NCI-H2227 (cell line): ENCODE measurements around the gene RNFT2.

ENCODE experiments used
- DNase-seq: peaks from one replicate; lab custom pipeline; 2025; ENCODE audit not compliant: unreplicated experiment; lab: John Stamatoyannopoulos, UW

Gene RNFT2

GRCh38 chr12:116832353-116832752, 94.2 kb downstream of the RNFT2 start:
- no peak for DNase-seq

GRCh38 chr12:116833474-116833873, 95.4 kb downstream of the RNFT2 start:
- no peak for DNase-seq

GRCh38 chr12:116835484-116835883, 97.4 kb downstream of the RNFT2 start:
- DNase-seq, result no peak

- DNase-seq, result no peak
Measured at GRCh38 chr12:116837097-116837496, 99.0 kb downstream of the RNFT2 start.

GRCh38 chr12:116838365-116838764, 100.2 kb downstream of the RNFT2 start:
- no peak for DNase-seq

- no peak for DNase-seq
Measured at GRCh38 chr12:116839287-116839830, 101.2 kb downstream of the RNFT2 start.

GRCh38 chr12:116843085-116843484, 105.0 kb downstream of the RNFT2 start:
- DNase-seq, result no peak

GRCh38 chr12:116849216-116849615, 111.1 kb downstream of the RNFT2 start:
- no peak for DNase-seq

- peak; percentile 56 for DNase-seq
Measured at GRCh38 chr12:116852303-116852702, 114.2 kb downstream of the RNFT2 start.

- DNase-seq, result no peak
Measured at GRCh38 chr12:116853507-116853906, 115.4 kb downstream of the RNFT2 start.

- no peak for DNase-seq
Measured at GRCh38 chr12:116855744-116856470, 117.8 kb downstream of the RNFT2 start.

- peak; percentile 57 for DNase-seq
Measured at GRCh38 chr12:116856729-116857128, 118.6 kb downstream of the RNFT2 start.

GRCh38 chr12:116859079-116859478, 121.0 kb downstream of the RNFT2 start:
- no peak for DNase-seq

GRCh38 chr12:116860263-116860662, 122.1 kb downstream of the RNFT2 start:
- DNase-seq, result no peak

- peak; percentile 62 for DNase-seq
Measured at GRCh38 chr12:116861320-116861719, 123.2 kb downstream of the RNFT2 start.

- no peak for DNase-seq
Measured at GRCh38 chr12:116862167-116862566, 124.1 kb downstream of the RNFT2 start.

GRCh38 chr12:116863275-116863767, 125.2 kb downstream of the RNFT2 start:
- DNase-seq, result no peak

GRCh38 chr12:116864371-116865160, 126.5 kb downstream of the RNFT2 start:
- no peak for DNase-seq

GRCh38 chr12:116867523-116867922, 129.4 kb downstream of the RNFT2 start:
- DNase-seq, result no peak

- no peak for DNase-seq
Measured at GRCh38 chr12:116870306-116870705, 132.2 kb downstream of the RNFT2 start.

- no peak for DNase-seq
Measured at GRCh38 chr12:116874324-116874995, 136.3 kb downstream of the RNFT2 start.
